ENCODE data around the gene MRGPRD.

- no peak for TF ChIP-seq NFRKB (IDR thresholded peaks at IDR 0.05)
- no peak for TF ChIP-seq FOXM1 (IDR thresholded peaks at IDR 0.05; ENCODE audit: borderline replicate concordance)
- TF ChIP-seq SUZ12 (IDR thresholded peaks at IDR 0.05), result no peak
- no peak for TF ChIP-seq SP1 (IDR thresholded peaks at IDR 0.05)
- no peak for TF ChIP-seq TARDBP (IDR thresholded peaks at IDR 0.05)
- no peak for TF ChIP-seq ZNF384 (IDR thresholded peaks at IDR 0.05)
- no peak for TF ChIP-seq FOXK2 (IDR thresholded peaks at IDR 0.05)
- TF ChIP-seq FOXA1 (IDR thresholded peaks at IDR 0.05), result no peak
- TF ChIP-seq L3MBTL2 (conservative IDR thresholded peaks at IDR 0.05), result no peak
- TF ChIP-seq LEF1 (IDR thresholded peaks at IDR 0.05; ENCODE audit: borderline replicate concordance), result no peak
- no peak for TF ChIP-seq BHLHE40 (IDR thresholded peaks at IDR 0.05; ENCODE audit: borderline replicate concordance)
- TF ChIP-seq ARNT (IDR thresholded peaks at IDR 0.05), result no peak
- TF ChIP-seq CTBP1 (IDR thresholded peaks at IDR 0.05; ENCODE audit: borderline replicate concordance), result no peak
- TF ChIP-seq, protein P1, sequence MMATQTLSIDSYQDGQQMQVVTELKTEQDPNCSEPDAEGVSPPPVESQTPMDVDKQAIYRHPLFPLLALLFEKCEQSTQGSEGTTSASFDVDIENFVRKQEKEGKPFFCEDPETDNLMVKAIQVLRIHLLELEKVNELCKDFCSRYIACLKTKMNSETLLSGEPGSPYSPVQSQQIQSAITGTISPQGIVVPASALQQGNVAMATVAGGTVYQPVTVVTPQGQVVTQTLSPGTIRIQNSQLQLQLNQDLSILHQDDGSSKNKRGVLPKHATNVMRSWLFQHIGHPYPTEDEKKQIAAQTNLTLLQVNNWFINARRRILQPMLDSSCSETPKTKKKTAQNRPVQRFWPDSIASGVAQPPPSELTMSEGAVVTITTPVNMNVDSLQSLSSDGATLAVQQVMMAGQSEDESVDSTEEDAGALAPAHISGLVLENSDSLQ (IDR thresholded peaks at IDR 0.05), result no peak
Observed at GRCh38 chr11:69012092-69013008, 31.6 kb upstream of the MRGPRD start.

Data from HEK293T (cell line).